ENCODE measurements around the gene BABAM2.

DNA sequence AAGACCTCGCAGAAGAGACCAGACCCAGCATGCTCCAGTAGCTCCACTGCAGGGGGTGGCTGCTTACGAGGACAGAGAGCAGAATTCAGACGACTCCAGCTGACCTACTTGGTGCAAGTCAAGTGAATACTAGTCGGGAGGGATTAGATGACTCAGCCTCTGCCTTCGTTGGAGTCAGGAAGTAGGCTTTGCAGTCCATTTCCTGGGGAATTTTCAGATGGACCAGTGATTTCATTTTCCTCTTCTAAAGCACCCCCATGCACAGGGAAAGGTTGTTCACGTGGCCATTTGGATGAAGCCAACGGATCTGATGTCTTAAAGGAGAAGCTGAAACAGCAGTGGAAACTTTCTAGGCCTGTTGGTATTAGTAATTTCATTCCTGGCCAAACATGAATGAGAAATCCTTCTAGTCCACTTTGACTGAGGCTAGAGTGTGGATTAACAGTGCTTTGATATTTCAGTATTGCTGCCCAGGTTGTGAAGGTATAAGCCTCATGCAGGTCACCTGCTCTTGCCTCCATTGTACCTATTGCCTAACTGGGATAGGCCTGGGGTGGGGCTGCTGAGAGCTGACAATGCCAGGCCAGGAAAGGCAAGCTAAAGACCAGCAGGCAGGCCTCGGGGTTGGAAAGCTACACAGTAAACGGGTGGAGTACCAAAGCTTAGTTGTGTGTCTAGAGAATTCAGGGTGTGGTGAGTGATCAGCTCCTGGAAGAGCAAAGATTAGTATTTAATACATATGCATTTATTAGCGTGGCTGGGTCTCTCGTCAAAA, 384.6 kb downstream of the BABAM2 start:
- TF ChIP-seq, protein P1, sequence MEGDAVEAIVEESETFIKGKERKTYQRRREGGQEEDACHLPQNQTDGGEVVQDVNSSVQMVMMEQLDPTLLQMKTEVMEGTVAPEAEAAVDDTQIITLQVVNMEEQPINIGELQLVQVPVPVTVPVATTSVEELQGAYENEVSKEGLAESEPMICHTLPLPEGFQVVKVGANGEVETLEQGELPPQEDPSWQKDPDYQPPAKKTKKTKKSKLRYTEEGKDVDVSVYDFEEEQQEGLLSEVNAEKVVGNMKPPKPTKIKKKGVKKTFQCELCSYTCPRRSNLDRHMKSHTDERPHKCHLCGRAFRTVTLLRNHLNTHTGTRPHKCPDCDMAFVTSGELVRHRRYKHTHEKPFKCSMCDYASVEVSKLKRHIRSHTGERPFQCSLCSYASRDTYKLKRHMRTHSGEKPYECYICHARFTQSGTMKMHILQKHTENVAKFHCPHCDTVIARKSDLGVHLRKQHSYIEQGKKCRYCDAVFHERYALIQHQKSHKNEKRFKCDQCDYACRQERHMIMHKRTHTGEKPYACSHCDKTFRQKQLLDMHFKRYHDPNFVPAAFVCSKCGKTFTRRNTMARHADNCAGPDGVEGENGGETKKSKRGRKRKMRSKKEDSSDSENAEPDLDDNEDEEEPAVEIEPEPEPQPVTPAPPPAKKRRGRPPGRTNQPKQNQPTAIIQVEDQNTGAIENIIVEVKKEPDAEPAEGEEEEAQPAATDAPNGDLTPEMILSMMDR (IDR thresholded peaks at IDR 0.05; ENCODE audit: insufficient read depth, low read length, poor library complexity, severe bottlenecking) = no peak
- no peak for TF ChIP-seq EZH2phosphoT487 (conservative IDR thresholded peaks at IDR 0.05; ENCODE audit: low read length)

Data from SU-DHL-6 (cell line).